BE2C (cell line): ENCODE data around the gene CDK11A.
"Not testable (repeated sequence)": the region's sequence is repeated elsewhere in the genome, so short reads cannot be mapped to it uniquely, and the experiment has no call there.

Experiments
- DNase-seq: peaks from one replicate; pipeline ENCODE4 v3.0.0-alpha.2; 2020
- H3K27me3 ChIP-seq: fragments of 250-450 bp; sonication (Bioruptor Pico); 2 replicates; pipeline ENCODE4 v1.5.1; 2020; ENCODE audit warnings: mild to moderate bottlenecking
- H3K36me3 ChIP-seq: fragments of 250-450 bp; sonication (Bioruptor Pico); 2 replicates; pipeline ENCODE4 v1.5.1; 2020; ENCODE audit warnings: mild to moderate bottlenecking
- H3K4me1 ChIP-seq: fragments of 250-450 bp; sonication (Bioruptor Pico); 2 replicates; pipeline ENCODE4 v1.5.1; 2020
- H3K4me3 ChIP-seq: 2 replicates; pipeline ENCODE4 v1.5.1; 2011; ENCODE audit warnings: low read depth, low read length
- H3K9me3 ChIP-seq: fragments of 250-450 bp; sonication (Bioruptor Pico); 2 replicates; pipeline ENCODE4 v1.5.1; 2020
- TF ChIP-seq, protein P1 (sequence below): IDR thresholded peaks from 2 replicates; pipeline ENCODE4 v1.5.1; 2012; ENCODE audit warnings: mild to moderate bottlenecking, low read depth, low read length

The CDK11A gene

DNA sequence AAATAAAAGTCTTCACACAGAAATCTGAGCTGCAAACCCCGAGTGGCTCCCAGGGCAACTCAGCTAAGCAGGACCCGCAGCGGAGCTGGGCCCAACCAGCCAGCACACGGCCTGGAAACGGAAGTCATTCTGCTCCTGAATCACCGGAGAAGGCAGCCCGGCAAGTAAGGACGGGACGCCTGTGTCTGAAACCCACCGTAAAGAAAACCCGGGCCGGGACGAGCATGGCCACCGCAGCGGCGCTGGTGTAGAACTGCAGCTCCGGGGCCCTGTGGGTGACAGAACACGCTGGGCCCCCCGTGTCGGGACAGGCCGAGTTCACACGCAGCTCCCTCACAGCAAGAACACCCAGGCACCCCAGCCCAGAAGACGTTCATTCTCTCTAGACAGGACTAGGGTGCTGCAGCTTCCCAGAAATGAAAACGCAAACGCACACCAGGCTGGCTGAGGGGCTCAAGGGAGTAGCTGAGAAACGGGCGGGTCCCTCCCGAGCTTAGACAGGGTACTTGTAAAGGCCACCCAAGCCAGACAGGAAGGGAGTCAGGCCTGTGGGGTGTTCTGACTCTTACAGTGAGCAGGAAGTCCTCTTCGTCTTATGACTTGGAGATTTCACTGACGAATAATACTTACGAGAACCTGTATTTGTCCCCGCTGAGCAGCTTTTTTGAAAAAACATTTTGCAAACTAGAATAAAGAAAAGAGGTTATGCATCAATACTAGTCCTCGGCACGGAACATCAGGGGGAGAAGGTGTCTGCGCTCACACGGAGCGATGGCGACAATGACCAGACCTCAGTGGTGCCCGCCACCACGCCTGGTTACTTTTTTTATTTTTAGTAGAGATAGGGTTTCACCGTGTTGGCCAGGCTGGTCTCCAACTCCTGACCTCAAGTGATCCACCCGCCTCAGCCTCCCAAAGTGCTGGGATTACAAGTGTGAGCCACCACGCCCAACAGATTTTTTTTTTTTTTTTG is 54.4 kb downstream of the CDK11A start:
- H3K4me3 ChIP-seq = no peak overlapping the region
- TF ChIP-seq, protein P1, sequence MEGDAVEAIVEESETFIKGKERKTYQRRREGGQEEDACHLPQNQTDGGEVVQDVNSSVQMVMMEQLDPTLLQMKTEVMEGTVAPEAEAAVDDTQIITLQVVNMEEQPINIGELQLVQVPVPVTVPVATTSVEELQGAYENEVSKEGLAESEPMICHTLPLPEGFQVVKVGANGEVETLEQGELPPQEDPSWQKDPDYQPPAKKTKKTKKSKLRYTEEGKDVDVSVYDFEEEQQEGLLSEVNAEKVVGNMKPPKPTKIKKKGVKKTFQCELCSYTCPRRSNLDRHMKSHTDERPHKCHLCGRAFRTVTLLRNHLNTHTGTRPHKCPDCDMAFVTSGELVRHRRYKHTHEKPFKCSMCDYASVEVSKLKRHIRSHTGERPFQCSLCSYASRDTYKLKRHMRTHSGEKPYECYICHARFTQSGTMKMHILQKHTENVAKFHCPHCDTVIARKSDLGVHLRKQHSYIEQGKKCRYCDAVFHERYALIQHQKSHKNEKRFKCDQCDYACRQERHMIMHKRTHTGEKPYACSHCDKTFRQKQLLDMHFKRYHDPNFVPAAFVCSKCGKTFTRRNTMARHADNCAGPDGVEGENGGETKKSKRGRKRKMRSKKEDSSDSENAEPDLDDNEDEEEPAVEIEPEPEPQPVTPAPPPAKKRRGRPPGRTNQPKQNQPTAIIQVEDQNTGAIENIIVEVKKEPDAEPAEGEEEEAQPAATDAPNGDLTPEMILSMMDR = no peak
- no peaks in the 10 kb centered on the region for H3K4me1 ChIP-seq
- H3K9me3 ChIP-seq = no peaks in the 10 kb centered on the region
- no peaks in the 10 kb centered on the region for H3K27me3 ChIP-seq
- DNase-seq = no peak
- peaks cover 50% of the 10 kb centered on the region for H3K36me3 ChIP-seq

DNA sequence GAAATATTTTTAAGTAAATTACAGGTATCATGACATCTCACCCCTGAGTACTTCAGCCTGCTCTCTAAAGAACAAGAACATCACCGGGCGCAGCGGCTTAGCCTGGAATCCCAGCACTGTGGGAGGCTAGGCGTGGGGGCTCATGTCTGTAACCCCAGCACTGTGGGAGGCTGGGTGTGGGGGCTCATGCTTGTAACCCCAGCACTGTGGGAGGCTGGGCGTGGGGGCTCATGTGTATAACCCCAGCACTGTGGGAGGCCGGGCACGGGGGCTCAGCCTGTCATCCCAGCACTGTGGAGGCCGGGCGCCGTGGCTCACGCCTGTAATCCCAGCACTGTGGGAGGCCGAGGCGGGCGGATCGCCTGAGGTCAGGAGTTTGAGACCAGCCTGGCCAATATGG is 57.6 kb downstream of the CDK11A start:
- Histone ChIP-seq H3K4me3 (no peak overlapping the region), H3K4me1 (no peaks in the 10 kb centered on the region), H3K27me3 (no peaks in the 10 kb centered on the region), H3K36me3 (peaks cover 37% of the 10 kb centered on the region), H3K9me3 (no peaks in the 10 kb centered on the region)
- TF ChIP-seq, protein P1 = no peak
- DNase-seq = no peak

DNA sequence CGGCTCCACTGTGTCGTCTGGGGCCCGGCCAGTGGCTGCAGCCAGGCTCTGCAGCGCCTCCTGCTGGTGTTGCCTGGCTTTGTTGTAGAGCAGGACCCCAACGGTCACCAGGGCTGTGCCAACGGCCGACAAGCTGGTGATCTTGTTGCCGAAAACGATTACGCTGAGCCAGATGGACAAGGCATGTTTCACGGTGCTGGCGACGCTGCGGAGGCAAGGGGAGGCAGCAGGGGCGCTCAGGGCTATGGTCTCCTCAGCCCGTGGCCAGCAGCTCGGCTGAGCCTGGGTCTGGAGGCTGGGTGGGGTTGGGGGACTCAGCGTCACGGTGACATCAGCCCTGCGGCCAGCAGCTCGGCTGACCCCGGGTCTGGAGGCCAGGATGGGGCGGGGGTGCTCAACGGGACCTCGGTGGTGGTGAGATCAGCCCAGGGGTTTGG is 58.3 kb downstream of the CDK11A start:
- no peaks in the 10 kb centered on the region for H3K9me3 ChIP-seq
- H3K4me1 ChIP-seq = no peaks in the 10 kb centered on the region
- H3K27me3 ChIP-seq = no peaks in the 10 kb centered on the region
- TF ChIP-seq, protein P1 = peak; percentile 58
- H3K4me3 ChIP-seq = no peak overlapping the region
- H3K36me3 ChIP-seq = peaks cover 30% of the 10 kb centered on the region
- peak; percentile 70 for DNase-seq

DNA sequence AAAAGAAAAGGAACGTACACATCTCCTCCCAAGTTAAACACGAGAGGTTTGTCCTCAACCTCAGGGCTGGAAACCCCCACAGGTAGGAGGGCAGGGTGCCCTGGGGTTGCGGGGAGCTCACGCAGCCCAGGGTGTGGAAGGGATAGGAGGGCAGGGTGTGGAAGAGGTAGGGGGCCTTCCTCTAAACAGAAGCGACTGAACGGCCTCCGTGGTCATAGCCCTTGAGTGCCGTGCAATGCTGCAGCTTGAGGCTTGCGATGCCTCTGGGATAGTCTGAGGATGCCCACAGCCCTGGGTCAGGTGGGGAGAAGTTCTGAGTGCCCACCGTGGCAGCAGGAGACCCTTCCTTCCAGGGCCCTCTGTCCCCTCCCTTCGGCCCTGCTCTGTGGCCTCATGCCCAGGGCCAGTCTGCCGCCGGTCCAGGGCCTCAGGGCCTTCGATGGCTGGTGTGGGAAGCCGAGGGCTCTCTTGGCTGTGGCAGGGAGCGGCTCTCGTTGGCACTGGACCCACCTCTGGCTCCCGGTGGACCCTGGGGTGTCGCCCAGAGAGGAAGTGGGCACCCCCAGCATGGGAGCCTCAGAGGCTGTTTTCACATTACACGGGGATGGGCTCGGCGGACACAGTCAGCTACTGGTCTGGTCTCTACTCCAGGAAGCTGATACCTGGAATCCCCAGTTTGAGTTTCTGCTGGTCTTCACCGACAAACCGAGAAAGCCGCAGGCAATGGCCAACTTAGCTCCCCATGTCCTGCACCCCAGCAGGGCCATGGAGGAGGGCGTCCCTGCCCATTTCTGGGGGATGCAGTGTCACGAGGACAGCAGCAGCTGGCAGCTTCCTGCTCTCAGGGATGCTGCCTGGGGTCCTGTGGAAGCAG is 59.0 kb downstream of the CDK11A start:
- Histone ChIP-seq H3K4me1 (no peaks in the 10 kb centered on the region), H3K9me3 (no peaks in the 10 kb centered on the region), H3K27me3 (no peaks in the 10 kb centered on the region), H3K4me3 (no peak overlapping the region), H3K36me3 (peaks cover 26% of the 10 kb centered on the region)
- no peak for DNase-seq
- TF ChIP-seq, protein P1 = no peak

DNA sequence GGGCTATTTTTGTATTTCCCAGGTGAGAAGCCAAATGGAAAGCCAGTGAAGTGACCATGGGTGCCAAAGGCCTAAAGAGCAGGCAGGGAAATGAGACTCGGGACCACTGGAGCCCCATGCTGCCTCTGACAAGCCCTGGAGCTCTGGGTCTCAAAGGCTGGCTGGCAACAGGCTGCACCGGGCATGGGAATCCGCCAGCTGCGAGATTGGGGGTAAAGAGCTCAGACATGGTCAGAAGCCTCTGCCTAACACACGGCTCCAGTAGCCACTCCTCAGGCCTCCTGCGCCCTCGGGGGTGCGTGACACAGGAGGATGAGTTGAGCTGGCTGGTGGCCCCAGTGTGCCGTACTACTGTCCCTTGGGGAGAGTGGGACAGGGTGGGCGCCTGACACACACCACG is 59.8 kb downstream of the CDK11A start:
- not testable (repeated sequence) for DNase-seq, H3K4me3 ChIP-seq, H3K4me1 ChIP-seq, H3K9me3 ChIP-seq, H3K27me3 ChIP-seq
- H3K36me3 ChIP-seq = peaks cover 20% of the 10 kb centered on the region

DNA sequence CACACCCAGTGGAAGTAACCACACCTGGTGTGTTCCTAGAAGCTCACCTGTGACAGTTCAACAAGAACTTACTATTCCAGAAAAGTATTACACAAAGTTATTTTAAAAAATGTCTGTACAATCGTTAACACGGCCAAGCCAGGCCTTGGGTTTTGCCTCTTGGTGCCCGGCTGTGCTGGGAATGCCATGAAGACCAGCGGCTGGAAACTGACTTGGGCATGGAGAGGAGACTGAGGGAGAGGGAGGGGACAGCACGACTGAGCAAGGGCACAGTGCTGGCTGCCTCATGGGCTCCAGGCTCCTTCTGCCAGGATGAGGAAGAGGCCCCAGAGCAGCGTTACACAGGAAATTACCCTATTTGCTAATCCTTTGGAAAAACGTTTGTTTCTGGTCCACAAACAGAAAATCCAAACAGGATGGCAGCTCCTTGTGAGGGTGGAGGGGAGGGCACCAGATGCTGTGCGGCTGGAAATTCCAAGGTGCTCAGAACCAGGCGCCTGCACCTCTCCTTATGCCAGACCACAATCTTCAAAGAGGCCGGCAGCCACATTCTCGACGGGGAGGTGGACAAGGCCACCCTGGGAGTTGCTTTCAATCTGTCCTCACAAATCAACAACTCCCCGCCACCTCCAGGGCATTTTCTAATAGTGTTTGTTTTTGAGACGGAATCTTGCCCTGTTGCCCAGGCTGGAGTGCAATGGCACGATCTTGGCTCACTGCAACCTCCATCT is 61.2 kb downstream of the CDK11A start:
- DNase-seq, H3K4me1 ChIP-seq, H3K9me3 ChIP-seq, H3K4me3 ChIP-seq, H3K27me3 ChIP-seq: not testable (repeated sequence)
- H3K36me3 ChIP-seq = peaks cover 20% of the 10 kb centered on the region

DNA sequence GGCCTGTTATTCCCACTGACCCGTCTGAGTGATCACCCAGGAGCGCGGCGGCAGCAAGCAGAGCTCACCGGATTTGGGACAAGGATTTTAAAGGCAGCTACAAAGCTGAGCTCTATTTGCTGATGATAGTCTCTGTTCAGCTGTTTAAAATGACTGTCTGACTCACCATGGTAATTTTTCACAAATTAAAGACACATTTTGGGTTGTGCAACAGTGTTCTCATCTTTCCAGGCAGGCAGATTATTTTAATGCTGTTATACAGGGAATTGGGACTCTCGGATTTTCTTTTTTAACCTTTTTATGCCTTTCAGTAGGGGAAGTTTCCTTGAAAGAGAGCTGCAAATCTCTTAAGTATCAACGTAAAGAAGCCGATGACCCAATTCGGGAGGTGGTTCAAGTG is 61.8 kb downstream of the CDK11A start:
- DNase-seq, H3K9me3 ChIP-seq, H3K4me3 ChIP-seq, H3K27me3 ChIP-seq, H3K4me1 ChIP-seq: not testable (repeated sequence)
- peaks cover 20% of the 10 kb centered on the region for H3K36me3 ChIP-seq
